GM10266 (cell line): ENCODE data around the gene XXYLT1.
"Not testable (repeated sequence)": the region's sequence is repeated elsewhere in the genome, so short reads cannot be mapped to it uniquely, and the experiment has no call there.

Experiments used
- DNase-seq: peaks from one replicate; pipeline ENCODE4 v3.0.0; 2012; ENCODE audit errors: extremely low spot score
- CTCF ChIP-seq: IDR thresholded peaks from 2 replicates; pipeline ENCODE4 v1.5.1; 2012; ENCODE audit warnings: mild to moderate bottlenecking, low read depth; ENCODE audit not compliant: control insufficient read depth, insufficient read depth; ENCODE audit errors: missing control alignments

XXYLT1 gene

GRCh38 chr3:195236801-195237570 lies 34.0 kb downstream of the XXYLT1 start:
- DNase-seq: no peak
- no peak for TF ChIP-seq CTCF

- no peak for TF ChIP-seq CTCF
- no peak for DNase-seq
Observed at GRCh38 chr3:195236076-195236798, 34.7 kb downstream of the XXYLT1 start.

GRCh38 chr3:195230244-195230643 lies 40.7 kb downstream of the XXYLT1 start:
- TF ChIP-seq CTCF: no peak
- no peak for DNase-seq

- not testable (repeated sequence) for DNase-seq
Observed at GRCh38 chr3:195228886-195229285, 42.1 kb downstream of the XXYLT1 start.

GRCh38 chr3:195227871-195228270 lies 43.1 kb downstream of the XXYLT1 start:
- TF ChIP-seq CTCF: no peak
- DNase-seq: no peak

- no peak for DNase-seq
- TF ChIP-seq CTCF: peak; percentile 47
Observed at GRCh38 chr3:195226900-195227447, 44.0 kb downstream of the XXYLT1 start.

GRCh38 chr3:195226445-195226844 lies 44.5 kb downstream of the XXYLT1 start:
- DNase-seq: no peak
- no peak for TF ChIP-seq CTCF
